Measurements from ENCODE around the gene DSCAML1.
"Not testable (repeated sequence)": the region's sequence is repeated elsewhere in the genome, so short reads cannot be mapped to it uniquely, and the experiment has no call there.

The DSCAML1 gene

GRCh38 chr11:117464778-117465177 lies 332.2 kb downstream of the DSCAML1 start:
- DNase-seq (ENCODE audit: low spot score), result no peak

- DNase-seq (ENCODE audit: low spot score), result no peak
Measured at GRCh38 chr11:117462864-117463247, 334.2 kb downstream of the DSCAML1 start.

GRCh38 chr11:117462183-117462863 lies 334.7 kb downstream of the DSCAML1 start:
- no peak for DNase-seq (ENCODE audit: low spot score)

GRCh38 chr11:117461396-117462182 lies 335.4 kb downstream of the DSCAML1 start:
- DNase-seq (ENCODE audit: low spot score), result no peak

GRCh38 chr11:117459979-117460300 lies 337.1 kb downstream of the DSCAML1 start:
- DNase-seq (ENCODE audit: low spot score), result no peak

- DNase-seq (ENCODE audit: low spot score), result no peak
Measured at GRCh38 chr11:117459123-117459978, 337.7 kb downstream of the DSCAML1 start.

GRCh38 chr11:117458275-117459122 lies 338.5 kb downstream of the DSCAML1 start:
- DNase-seq (ENCODE audit: low spot score), result no peak

GRCh38 chr11:117457835-117458234 lies 339.2 kb downstream of the DSCAML1 start:
- no peak for DNase-seq (ENCODE audit: low spot score)

- no peak for DNase-seq (ENCODE audit: low spot score)
Measured at GRCh38 chr11:117457031-117457785, 339.8 kb downstream of the DSCAML1 start.

GRCh38 chr11:117456721-117457029 lies 340.3 kb downstream of the DSCAML1 start:
- not testable (repeated sequence) for DNase-seq (ENCODE audit: low spot score)

GRCh38 chr11:117456027-117456720 lies 340.8 kb downstream of the DSCAML1 start:
- no peak for DNase-seq (ENCODE audit: low spot score)

- DNase-seq (ENCODE audit: low spot score), result no peak
Measured at GRCh38 chr11:117454564-117454917, 342.5 kb downstream of the DSCAML1 start.

GRCh38 chr11:117453886-117454563 lies 343.0 kb downstream of the DSCAML1 start:
- DNase-seq (ENCODE audit: low spot score), result no peak

GRCh38 chr11:117449111-117449693 lies 347.8 kb downstream of the DSCAML1 start:
- DNase-seq (ENCODE audit: low spot score), result no peak

- DNase-seq (ENCODE audit: low spot score), result no peak
Measured at GRCh38 chr11:117444711-117445658, 352.0 kb downstream of the DSCAML1 start.

GRCh38 chr11:117444256-117444655 lies 352.8 kb downstream of the DSCAML1 start:
- no peak for DNase-seq (ENCODE audit: low spot score)

GRCh38 chr11:117443266-117444186 lies 353.5 kb downstream of the DSCAML1 start:
- peak; percentile 80 for DNase-seq (ENCODE audit: low spot score)

- DNase-seq (ENCODE audit: low spot score), result no peak
Measured at GRCh38 chr11:117442869-117443239, 354.2 kb downstream of the DSCAML1 start.
